OCI-LY3 (cell line): ENCODE results near the gene EEF2.

ENCODE experiments used
- CTCF ChIP-seq: fragments of 200-600, 300-600 bp; sonication (generic); IDR thresholded peaks from 2 replicates; pipeline ENCODE4 v1.5.1; 2014; ENCODE audit warnings: antibody characterized with exemption, low read length, low read depth
- EZH2phosphoT487 ChIP-seq: fragments of 200-600 bp; shearing (Covaris generic); IDR thresholded peaks from 2 replicates; pipeline ENCODE4 v1.6.1; 2018; ENCODE audit warnings: antibody characterized with exemption, mixed run types, low read depth

GRCh38 chr19:3981373-3981735 lies 3.9 kb downstream of the EEF2 start:
- no peak for TF ChIP-seq CTCF
- TF ChIP-seq EZH2phosphoT487: no peak
